NCI-H128 (cell line): Measurements from ENCODE around the gene CPXM1.
A peak's percentile ranks its signal among the peaks of the same experiment; 100 is the strongest.
"Not testable (repeated sequence)": the region's sequence is repeated elsewhere in the genome, so short reads cannot be mapped to it uniquely, and the experiment has no call there.

Experiments used
- DNase-seq: peaks from one replicate; lab custom pipeline; 2025; ENCODE audit not compliant: unreplicated experiment; lab: John Stamatoyannopoulos, UW

CPXM1 gene

DNA sequence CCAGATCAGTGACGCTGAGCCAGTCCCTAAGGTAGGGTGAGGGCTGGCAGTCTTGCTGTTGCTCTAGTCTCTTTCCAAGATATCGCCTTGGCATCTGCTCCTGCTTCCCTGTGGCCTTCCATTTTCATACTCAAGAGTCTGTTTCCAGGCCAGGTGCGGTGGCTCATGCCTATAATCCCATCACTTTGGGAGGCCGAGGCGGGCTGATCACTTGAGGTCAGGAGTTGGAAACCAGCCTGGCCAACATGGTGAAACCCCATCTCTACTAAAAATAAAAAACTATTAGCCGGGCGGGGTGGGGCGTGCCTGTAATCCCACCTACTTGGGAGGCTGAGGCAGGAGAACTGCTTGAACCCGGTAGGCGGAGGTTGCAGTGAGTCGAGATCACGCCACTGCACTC lies 30.3 kb downstream of the CPXM1 start:
- DNase-seq: not testable (repeated sequence)

DNA sequence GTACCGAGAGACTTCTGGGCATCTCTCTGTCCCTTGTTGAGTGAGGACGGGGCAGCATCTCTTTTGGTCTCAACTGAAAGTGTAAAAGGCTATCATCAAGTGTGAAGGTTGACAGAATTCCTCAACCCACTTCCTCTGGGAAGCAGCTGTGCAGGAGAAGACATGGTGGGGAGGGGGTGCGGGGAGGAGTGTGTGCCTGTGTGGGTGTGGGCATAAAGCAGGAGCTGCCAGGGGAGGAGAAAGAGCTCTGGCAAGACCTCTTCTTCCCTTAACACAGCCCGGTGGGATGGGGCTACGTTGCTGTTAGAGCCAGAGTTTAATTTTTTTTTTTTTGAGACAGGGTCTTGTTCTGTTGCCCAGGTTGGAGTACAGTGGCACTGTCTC lies 31.8 kb downstream of the CPXM1 start:
- no peak for DNase-seq

DNA sequence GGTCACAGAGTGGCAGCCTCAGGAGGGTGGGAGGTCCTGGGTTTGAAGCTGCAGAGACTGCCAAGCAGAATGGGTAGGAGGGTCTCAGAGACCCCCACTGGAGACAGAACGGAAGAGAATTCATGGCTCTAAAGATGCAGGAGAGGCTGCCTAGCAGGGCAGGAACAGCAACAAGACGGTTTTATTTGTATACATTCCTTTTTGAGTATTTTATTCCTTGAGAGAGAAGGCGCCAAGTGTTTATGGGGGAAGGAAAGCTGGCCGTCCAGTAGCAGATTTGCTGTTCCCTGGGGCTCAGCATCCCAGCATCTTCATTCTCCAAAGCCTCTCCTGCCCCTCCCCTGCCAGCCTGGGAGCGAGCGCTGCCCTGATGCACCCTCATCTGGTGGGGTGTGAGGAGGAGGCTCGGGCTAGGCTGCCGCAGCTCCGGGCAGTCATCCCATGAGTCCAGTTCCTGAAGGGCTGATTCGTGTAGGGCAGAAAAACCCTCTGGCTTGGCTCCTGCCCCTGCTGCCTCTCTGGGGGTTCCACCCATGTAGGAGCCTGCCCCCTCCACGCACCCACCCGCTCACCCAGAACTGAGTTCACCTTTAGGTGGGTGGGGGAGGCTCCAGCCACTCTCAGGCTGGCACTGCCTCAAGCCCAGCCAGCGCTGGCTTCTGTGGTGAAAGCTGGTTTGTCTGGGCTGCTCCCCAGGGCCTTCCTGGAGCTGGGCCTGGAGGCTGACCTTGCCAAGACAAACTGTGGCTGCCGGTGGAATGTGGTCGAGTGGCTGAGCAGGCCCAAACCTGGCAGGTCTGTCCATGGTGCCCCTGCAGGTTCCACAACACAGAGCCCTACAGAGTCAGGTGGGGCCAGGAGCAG lies 32.4 kb downstream of the CPXM1 start:
- no peak for DNase-seq

DNA sequence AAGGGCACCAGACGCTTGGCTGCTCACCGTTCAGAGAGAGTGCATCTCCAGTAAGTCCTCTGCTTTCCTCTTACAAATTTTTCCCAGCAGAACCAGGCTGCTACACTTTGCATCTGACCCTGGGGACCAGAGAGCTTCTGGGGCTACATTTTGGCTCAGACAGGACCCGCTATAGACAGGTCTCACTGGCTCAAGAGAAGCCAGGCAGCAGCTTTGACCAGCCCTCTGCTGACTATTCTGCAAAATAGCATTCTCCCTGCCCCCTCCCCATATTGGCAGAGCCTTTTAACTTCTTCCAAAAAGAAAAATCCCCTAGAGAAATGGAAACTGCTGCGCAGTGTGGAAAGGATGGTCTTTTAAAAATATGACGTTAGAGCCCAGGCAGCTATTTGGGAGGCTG lies 37.2 kb downstream of the CPXM1 start:
- no peak for DNase-seq

DNA sequence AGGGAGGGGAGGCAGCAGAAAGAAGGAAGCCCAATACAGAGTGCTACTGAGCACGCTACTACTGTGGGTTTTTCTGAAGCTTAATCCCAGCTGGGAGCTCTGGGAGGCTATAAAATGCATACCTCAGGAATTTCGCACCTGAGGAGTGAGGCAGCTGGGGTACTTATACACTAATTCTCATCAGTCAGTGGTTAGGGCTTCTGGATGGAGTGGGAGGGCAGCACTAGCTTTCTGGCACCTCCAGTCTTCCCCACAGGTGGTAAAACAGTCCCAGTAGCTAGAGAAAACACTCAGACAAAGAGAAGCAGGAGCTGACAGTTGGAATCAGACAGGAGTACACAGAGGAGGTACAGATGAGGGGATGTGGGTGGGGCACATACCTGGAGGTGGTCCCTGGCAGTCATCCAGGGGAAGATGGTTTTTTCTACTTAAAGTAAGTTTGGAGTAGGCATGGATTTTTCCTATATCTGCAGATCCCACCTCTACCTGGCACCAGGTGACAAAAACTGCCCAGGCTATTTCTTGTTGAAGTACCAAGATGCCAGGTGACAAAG lies 37.8 kb downstream of the CPXM1 start:
- DNase-seq: no peak

DNA sequence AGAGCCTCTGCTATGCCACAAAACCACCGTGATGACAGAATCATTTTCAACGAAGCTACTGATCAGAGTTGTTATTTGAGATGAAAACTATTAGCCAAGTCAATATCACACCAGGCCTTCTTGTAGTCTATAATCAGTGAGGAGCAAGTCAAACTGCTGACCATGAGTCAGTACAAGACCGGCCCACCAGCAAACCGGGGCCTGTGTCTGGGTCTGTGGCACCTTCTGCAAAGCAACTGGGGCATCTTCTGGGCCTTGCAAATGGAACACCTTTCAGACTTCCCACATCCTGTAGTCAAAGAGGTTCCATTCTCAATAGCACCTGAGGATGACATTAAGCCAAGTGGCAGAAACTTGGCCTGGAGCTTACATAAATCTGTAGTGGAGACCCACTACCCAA lies 38.5 kb downstream of the CPXM1 start:
- DNase-seq: no peak

DNA sequence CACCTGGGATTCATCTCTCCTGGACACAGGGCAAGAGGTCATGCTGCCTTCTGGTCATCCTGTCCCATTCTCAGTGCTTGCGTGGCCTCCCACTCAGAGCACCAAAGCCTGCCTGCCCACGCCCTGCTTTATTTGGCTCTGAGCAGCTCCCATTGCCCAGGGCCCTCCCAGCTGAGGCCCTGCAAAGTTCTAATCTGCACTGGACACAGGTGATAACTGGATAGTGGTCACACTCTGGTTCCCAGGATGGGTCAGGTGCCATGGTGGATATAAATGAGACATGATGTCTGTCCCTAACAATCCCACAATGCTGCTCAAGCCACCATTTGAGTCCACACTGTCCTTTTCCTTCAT lies 39.5 kb downstream of the CPXM1 start:
- no peak for DNase-seq

DNA sequence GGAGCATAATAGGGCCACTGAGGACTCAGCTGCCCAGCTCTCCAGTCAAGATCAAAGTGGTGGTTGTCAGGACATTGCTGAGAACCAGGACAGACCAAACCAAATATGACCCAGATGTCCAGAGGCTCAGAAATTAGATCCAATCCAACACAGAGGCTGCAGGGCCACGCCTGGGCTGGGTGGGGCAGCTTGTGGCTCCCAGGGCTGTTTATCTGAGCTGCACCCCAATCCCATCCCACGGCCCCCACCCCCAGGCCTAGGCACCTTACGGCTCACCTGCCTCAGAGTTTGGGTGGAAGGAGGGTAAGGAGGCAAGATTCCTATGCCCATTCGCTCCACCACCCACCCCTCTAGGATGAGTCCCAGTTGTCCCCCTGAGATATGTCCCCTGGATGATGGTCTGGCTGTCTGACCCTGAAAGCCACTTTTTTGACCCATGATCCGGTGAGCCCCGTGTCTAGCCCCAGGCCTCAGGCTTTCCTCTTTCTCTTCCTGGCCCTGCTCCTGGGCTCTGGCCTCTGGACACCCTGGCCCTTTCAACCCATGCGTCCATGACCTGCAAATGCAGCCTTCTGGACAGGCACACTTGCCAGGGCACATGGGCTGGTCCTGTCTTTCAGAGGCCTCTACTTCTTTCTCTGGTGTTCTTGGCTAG lies 40.0 kb downstream of the CPXM1 start:
- DNase-seq: no peak

DNA sequence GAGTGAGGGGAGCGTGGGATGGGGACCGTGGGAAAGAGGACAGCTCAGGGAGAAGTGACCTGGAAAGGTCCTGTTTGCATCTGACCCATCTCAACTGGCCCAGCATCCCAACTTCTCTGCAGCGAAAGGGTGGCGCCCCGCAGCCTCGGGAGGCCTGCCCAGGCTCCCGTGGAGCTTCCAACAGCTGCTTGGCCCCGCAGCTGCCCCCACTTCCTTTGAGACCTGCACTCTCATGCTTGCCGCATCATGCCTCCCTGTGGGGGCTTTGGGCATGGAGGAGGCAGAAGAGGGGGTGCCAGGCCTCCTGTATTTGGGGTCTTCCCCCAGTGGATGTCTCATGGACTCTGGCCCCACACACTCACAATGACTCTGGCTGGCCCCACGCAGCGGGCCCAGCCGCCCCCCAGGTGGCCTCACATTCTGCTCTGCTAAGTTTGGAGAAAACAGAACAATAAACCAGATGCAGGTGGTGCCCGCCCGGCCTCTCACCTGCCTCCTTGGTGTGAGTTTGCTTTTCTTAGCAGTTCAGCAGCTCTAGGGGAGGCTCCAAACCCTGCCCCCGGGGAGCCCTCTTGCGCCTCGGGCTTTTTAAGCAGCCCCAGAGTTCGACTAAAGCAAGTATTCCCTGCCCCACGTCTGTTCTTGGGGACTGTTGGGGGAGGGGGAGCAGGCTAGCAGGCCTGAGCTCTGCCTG lies 40.7 kb downstream of the CPXM1 start:
- no peak for DNase-seq

DNA sequence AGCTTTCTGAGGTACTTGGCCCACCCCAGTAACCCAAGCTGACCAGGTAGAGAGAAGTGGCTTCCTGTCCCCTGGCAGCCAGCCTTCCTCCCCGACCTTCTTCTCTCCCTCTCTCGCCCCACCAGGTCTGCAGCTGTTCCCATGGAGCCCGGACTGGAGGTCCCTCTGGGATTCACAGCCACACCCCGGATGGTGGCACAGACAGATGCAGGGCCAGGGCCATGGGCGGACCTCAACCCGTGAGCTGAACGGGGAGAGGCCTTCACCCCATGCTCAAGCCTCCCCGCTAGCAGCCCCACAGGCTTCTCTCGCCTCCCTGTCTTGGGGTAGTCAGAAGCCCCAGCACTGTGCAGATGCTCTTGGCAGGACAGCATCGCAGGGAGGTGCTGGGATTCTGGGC lies 41.3 kb downstream of the CPXM1 start:
- no peak for DNase-seq

DNA sequence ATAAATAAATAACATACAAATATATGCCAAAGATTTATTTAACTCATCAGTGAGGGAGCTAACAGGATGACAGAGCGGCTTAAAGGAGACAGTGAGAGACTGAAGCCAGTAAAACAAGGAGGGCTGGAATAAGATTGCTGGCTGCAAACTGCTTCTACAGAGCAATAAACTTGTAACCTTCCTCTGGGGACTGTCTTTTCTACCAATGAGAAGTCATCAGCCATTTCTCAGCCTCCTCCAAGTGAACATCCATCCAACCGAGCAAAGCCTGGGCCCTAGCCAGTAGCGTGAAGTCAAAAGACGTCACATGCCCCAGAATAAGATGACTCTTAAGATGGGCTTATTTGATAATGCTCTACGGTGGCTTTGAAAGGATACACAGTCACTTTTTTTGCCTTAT lies 42.5 kb downstream of the CPXM1 start:
- no peak for DNase-seq

DNA sequence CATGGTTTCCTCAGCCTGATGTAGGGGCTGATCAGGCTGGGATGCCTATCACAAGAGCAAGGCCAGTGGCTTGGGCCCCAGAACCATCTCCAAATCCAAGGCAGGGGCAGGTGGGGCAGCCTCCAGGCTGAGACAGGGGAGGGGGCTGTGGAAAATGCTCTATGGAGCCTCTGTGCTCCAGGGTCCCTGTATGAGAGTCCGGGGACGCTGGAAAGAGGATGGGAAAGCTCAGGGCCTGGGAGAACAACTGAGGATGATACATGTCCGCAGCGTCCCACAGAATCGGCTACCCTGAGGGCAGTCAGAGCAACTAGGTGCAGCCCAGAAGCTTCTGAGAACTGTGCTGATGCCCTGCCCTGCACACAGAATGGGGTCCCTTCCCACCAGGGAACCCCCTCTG lies 43.4 kb downstream of the CPXM1 start:
- no peak for DNase-seq

DNA sequence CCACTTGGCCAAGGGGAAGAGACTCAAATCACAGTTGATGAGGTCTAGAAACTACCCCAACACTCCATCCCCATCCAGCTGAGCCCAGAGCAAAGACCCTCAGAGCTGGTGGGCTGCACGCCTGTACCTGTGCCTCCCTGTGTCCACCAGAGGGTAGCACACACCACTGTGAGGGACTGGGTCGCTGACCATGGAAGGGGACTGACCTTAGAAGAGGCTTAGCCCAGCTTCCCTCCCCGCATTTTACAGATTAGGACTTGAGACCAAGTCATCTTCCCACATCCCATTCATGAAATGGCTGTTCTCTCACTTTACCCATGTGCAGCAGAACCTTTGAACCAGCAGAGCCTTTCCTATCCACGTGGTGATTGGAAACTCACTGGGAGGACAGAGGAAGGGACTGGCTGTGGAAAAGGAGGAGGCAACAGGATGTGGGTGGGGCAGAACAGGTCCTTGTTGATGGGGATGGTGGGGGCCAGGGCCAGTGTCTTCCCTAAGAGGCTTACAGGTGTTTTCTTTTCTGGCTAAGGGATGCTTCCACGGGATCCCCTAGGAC lies 44.3 kb downstream of the CPXM1 start:
- no peak for DNase-seq

DNA sequence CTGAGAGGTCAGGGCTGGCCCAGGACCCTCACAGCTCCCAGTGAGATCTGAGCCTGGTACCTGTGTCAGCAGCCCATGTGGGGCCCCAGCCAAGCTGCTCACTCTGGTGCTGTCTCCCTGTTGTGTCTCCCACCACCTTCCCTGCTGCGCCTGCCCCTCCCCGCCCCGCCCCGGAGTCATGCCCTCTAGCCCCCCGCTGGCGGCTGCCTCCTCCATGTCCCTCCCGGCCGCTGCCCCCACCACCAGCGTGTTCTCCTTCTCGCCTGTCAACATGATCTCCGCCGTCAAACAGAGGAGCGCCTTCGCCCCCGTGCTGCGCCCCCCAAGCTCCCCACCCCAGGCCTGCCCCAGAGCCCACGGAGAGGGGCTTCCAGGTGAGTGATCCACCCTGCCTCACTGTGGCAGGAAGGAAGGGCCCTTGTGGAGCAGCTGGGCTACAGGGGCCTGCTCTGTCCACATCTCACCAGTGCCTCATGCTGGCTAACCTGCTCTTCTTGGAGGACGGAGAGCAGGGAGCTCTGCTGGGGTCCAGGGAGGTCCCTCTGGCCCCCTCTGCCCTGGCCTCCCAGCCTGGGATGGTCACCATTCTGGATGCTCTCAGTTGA lies 44.9 kb downstream of the CPXM1 start:
- DNase-seq: no peak

DNA sequence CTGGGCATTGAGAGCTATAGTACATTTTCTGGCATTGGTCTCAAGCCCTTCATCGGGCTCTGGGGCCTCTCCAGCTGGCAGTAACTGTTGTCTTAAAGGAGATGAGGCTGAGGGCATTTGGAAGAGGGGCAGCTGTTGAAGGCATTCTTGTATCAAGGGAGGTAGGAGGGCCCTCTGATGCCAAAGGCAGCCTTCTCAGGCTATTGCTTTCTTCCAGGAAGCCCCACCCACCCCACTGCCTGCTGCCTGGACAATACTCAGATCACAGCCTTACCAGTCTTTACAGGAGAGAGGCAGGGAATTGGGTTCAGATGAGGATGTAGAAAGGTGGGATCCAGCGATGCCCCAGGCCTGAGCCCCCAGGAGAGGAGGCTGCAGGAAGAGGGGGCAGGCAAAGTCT lies 46.0 kb downstream of the CPXM1 start:
- DNase-seq: no peak

DNA sequence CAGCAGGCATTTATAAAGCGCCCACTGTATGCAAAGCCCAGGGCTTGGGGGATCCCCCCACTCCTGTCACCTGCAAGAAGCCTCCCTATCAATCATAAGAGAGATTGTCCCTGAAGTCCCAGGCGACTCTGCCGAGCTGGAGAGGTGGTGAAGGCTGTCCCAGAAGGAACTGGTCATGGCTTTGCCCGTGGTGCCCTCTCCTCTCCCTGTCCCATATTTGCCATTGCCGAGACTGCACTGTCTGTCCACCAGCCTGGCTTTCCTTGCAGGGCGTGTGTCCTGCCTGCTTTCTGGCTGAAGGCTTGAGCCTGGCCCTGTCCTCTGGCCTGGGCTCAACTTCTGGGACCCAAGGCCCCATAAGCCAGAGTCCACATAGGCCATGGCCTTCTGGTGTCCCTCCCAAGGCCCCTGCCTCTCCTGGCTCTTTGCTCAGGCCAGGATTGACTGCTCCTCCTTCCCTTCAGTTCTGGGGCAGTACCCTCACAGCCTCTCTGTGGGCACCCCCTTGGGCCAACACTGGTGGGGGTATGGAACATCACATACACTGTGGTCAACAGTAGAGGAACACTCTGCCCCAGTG lies 46.9 kb downstream of the CPXM1 start:
- no peak for DNase-seq

DNA sequence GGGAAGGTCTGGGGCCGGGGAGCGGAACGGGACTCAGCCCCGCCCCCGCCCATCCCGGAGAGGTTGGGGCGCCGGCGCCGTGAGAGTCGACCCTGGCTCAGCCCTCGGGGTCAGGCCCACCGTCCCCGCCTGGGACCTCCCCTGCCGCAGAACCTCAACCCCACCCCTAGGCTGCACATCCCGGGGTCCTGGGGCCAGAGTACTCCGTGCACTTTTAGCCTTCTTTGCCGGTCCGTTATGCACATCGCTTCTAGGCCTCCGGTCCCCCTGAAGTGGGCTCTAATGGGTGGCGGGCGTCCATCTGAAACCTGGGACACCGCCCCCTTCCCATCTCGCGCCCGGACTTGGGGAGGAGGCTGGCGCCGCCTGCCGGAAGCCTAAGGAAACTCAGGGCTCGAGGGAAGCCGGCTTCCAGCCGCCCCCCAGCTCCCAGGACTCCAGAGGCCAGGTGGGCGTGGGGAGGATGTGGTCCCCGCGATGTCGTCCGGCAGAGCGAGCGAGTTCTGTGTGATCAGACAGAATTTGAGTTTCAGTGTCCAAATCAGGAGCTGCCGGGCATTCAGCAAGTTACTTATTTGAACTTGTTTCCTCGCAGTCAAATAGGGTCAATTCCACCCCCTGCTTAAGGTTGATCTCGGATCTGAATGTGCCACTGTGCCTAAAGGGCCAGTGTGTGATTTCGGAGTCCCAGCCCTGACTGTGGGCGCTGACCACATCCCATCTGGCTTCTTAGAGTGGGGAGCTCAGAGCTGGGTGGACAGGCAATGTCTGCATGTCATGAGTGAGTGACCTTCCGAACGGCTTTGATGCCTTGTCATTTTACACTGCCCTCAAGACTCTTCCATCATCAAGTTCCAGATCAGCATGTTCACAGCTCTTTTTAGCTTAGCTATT lies 47.6 kb downstream of the CPXM1 start:
- peak; percentile 18 for DNase-seq

DNA sequence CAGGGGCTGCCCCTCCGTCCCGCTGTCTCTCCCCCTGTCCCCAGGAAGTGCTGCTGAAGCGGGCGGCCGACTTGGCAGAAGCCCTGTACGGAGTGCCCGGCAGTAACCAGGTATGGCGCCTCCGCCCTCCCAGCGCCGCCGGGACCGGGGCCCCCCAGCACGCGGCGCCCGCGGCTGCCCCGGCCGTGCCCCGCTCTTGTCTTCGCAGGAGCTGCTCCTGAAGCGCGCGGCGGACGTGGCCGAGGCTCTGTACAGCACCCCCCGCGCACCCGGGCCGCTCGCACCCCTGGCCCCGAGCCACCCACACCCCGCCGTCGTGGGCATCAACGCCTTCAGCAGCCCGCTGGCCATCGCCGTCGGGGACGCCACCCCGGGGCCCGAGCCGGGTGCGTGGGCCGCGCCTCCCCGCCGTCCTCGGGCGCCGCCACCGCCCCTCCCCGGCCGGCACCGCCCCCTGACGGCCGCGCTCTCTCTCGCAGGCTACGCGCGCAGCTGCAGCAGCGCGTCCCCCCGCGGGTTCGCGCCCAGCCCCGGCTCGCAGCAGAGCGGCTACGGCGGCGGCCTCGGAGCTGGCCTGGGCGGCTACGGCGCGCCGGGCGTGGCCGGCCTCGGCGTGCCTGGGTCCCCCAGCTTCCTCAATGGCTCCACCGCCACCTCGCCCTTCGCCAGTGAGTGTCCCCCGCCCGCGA lies 48.4 kb downstream of the CPXM1 start:
- no peak for DNase-seq

DNA sequence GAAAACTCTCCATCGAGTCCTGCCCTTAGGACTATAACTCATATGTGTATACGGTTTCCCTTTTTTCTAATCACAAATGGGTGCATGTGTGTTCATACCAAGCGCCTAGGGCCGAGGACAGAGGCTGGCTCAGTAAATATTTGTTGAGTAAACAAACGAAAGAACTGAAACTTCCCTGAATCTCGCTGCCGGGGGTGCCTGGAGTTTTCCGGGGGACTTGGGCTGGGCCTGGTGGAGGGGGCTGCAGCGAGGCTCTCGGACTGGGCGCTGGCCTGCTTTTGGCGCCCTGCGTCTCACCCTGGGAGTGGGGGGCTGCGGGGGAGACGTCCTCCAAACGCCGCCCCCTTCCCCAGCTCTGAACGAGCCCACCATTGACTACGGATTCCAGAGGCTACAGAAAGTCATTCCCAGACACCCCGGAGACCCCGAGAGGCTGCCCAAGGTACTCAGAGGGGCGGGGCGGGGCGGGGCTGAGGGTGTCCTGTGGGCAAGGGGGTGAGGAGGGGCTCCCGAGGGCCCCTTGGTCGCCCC lies 49.0 kb downstream of the CPXM1 start:
- no peak for DNase-seq
